HEK293 (cell line): ENCODE data around the gene SETD2.

ENCODE experiments used
- MYNN ChIP-seq: fragments of 450-650 bp; formaldehyde crosslinking; IDR thresholded peaks from 2 replicates; pipeline ENCODE4 v1.5.1; 2016; ENCODE audit warnings: missing biosample characterization, missing genetic modification characterization, borderline replicate concordance
- YY1 ChIP-seq: fragments of 450-650 bp; formaldehyde crosslinking; IDR thresholded peaks from 2 replicates; pipeline ENCODE4 v1.5.1; 2018; ENCODE audit warnings: missing biosample characterization, missing genetic modification characterization
- ZBTB17 ChIP-seq: fragments of 450-650 bp; formaldehyde crosslinking; IDR thresholded peaks from 2 replicates; pipeline ENCODE4 v1.5.1; 2016; ENCODE audit warnings: missing biosample characterization, missing genetic modification characterization
- ZNF121 ChIP-seq: fragments of 450-650 bp; formaldehyde crosslinking; IDR thresholded peaks from 2 replicates; pipeline ENCODE4 v1.5.1; 2016; ENCODE audit warnings: missing biosample characterization, missing genetic modification characterization
- ZNF133 ChIP-seq: fragments of 450-650 bp; formaldehyde crosslinking; IDR thresholded peaks from 2 replicates; pipeline ENCODE4 v1.5.1; 2016; ENCODE audit warnings: missing biosample characterization, missing genetic modification characterization
- ZNF274 ChIP-seq, 2 experiments: fragments of 200-500 bp in 1 of 2; fragments of 450-650 bp in 1 of 2; sonication (Bioruptor generic) in 1 of 2; formaldehyde crosslinking in 1 of 2; IDR thresholded peaks; 2 replicates each; pipeline versions ENCODE4 v1.5.1 to v1.6.1; 2014 to 2016; ENCODE audit warnings: borderline replicate concordance in 1 of 2, inconsistent platforms in 1 of 2, low read length in 1 of 2, missing biosample characterization in 1 of 2, missing genetic modification characterization in 1 of 2
- TF ChIP-seq, protein P1 (sequence below): fragments of 450-650 bp; formaldehyde crosslinking; IDR thresholded peaks from 2 replicates; pipeline ENCODE4 v1.5.1; 2016; ENCODE audit warnings: missing biosample characterization, missing genetic modification characterization
- TF ChIP-seq, protein P2 (sequence below): fragments of 450-650 bp; formaldehyde crosslinking; conservative IDR thresholded peaks from 2 replicates; pipeline ENCODE4 v1.5.1; 2016; ENCODE audit warnings: low read depth, missing biosample characterization, missing genetic modification characterization

DNA sequence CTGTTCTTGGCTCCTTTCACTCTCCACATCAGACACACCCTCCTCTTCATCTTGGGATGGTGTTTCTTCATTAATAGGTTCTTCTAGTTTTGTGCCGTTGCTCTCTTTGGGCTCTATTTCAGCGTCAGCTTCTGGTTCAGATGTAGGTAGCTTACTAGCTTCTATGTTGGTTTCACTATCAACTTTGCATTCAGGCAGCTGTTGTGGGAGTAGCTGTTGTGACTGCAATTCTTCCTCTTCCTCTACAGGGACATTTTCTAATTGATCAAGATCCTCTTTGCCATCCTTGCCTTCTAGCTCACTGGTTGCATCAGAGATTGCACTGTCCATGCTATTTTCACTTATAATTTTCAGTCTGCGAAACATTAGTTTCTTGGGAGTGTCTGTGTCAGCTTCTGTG lies 80.1 kb downstream of the SETD2 start:
- TF ChIP-seq ZBTB17 (tag by site-specific recombination) (no peak), MYNN (tag by site-specific recombination) (no peak), YY1 (tag by site-specific recombination) (no peak), ZNF133 (tag by site-specific recombination) (no peak), ZNF121 (no peak), ZNF274 (IDR thresholded peaks at IDR 0.05; ENCODE audit: low read length) (no peak), ZNF274 (tag by site-specific recombination; IDR thresholded peaks at IDR 0.05; ENCODE audit: borderline replicate concordance) (no peak)
- TF ChIP-seq, protein P1, sequence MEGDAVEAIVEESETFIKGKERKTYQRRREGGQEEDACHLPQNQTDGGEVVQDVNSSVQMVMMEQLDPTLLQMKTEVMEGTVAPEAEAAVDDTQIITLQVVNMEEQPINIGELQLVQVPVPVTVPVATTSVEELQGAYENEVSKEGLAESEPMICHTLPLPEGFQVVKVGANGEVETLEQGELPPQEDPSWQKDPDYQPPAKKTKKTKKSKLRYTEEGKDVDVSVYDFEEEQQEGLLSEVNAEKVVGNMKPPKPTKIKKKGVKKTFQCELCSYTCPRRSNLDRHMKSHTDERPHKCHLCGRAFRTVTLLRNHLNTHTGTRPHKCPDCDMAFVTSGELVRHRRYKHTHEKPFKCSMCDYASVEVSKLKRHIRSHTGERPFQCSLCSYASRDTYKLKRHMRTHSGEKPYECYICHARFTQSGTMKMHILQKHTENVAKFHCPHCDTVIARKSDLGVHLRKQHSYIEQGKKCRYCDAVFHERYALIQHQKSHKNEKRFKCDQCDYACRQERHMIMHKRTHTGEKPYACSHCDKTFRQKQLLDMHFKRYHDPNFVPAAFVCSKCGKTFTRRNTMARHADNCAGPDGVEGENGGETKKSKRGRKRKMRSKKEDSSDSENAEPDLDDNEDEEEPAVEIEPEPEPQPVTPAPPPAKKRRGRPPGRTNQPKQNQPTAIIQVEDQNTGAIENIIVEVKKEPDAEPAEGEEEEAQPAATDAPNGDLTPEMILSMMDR (tag by site-specific recombination): no peak
- TF ChIP-seq, protein P2, sequence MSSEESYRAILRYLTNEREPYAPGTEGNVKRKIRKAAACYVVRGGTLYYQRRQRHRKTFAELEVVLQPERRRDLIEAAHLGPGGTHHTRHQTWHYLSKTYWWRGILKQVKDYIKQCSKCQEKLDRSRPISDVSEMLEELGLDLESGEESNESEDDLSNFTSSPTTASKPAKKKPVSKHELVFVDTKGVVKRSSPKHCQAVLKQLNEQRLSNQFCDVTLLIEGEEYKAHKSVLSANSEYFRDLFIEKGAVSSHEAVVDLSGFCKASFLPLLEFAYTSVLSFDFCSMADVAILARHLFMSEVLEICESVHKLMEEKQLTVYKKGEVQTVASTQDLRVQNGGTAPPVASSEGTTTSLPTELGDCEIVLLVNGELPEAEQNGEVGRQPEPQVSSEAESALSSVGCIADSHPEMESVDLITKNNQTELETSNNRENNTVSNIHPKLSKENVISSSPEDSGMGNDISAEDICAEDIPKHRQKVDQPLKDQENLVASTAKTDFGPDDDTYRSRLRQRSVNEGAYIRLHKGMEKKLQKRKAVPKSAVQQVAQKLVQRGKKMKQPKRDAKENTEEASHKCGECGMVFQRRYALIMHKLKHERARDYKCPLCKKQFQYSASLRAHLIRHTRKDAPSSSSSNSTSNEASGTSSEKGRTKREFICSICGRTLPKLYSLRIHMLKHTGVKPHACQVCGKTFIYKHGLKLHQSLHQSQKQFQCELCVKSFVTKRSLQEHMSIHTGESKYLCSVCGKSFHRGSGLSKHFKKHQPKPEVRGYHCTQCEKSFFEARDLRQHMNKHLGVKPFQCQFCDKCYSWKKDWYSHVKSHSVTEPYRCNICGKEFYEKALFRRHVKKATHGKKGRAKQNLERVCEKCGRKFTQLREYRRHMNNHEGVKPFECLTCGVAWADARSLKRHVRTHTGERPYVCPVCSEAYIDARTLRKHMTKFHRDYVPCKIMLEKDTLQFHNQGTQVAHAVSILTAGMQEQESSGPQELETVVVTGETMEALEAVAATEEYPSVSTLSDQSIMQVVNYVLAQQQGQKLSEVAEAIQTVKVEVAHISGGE (tag by site-specific recombination): no peak
